ENCODE data around the gene OTP.

OTP gene

GRCh38 chr5:77662635-77663034, 24.1 kb upstream of the OTP start:
- Histone ChIP-seq H2BK120ac (ENCODE audit: low read depth, low read length) (no peak overlapping the region), H3K27me3 (ENCODE audit: insufficient read depth, low read length, poor library complexity) (no peaks in the 10 kb centered on the region), H2BK15ac (replicated peaks; ENCODE audit: low read depth) (no peak overlapping the region)

GRCh38 chr5:77658662-77659061, 20.1 kb upstream of the OTP start:
- no peak overlapping the region for H3K9ac ChIP-seq (ENCODE audit: low read length)

More at GRCh38 chr5:77662635-77663034, 24.1 kb upstream of the OTP start:
- no peak for DNase-seq
- Histone ChIP-seq H3K79me1 (ENCODE audit: low read length) (no peaks in the 10 kb centered on the region), H3K4me3 (ENCODE audit: low read length) (no peak overlapping the region), H3K4me1 (ENCODE audit: control insufficient read depth, low read depth, low read length) (no peaks in the 10 kb centered on the region), H3K9ac (ENCODE audit: low read length) (no peak overlapping the region), H4K5ac (ENCODE audit: low read length) (no peak overlapping the region), H4K8ac (ENCODE audit: low read depth, low read length) (no peak overlapping the region), H2AK5ac (ENCODE audit: low read length) (no peak overlapping the region), H3K36me3 (ENCODE audit: control insufficient read depth, insufficient read depth, low read length) (no peaks in the 10 kb centered on the region), H3K56ac (ENCODE audit: low read length) (no peak overlapping the region), H2BK5ac (ENCODE audit: low read length) (no peak overlapping the region), H3K18ac (ENCODE audit: low read length) (no peak overlapping the region), H3K4me2 (ENCODE audit: low read length) (no peak overlapping the region), H3K27ac (ENCODE audit: low read depth, low read length) (no peak overlapping the region), H3K4ac (ENCODE audit: low read depth, low read length) (no peak overlapping the region), H3K79me2 (ENCODE audit: control insufficient read depth, insufficient read depth, low read length) (no peaks in the 10 kb centered on the region), H3K23ac (ENCODE audit: low read length) (no peak overlapping the region)

GRCh38 chr5:77651343-77651742, 12.8 kb upstream of the OTP start:
- Histone ChIP-seq H3K4me1 (ENCODE audit: control insufficient read depth, low read depth, low read length) (no peaks in the 10 kb centered on the region), H3K4me3 (ENCODE audit: low read length) (no peak overlapping the region), H3K23ac (ENCODE audit: low read length) (no peak overlapping the region), H3K27me3 (ENCODE audit: insufficient read depth, low read length, poor library complexity) (peaks cover 13% of the 10 kb centered on the region), H3K18ac (ENCODE audit: low read length) (no peak overlapping the region), H2BK15ac (replicated peaks; ENCODE audit: low read depth) (no peak overlapping the region), H3K4ac (ENCODE audit: low read depth, low read length) (no peak overlapping the region), H3K9ac (ENCODE audit: low read length) (no peak overlapping the region), H3K56ac (ENCODE audit: low read length) (no peak overlapping the region), H3K36me3 (ENCODE audit: control insufficient read depth, insufficient read depth, low read length) (no peaks in the 10 kb centered on the region), H3K79me1 (ENCODE audit: low read length) (no peaks in the 10 kb centered on the region), H2AK5ac (ENCODE audit: low read length) (no peak overlapping the region), H2BK5ac (ENCODE audit: low read length) (no peak overlapping the region), H3K4me2 (ENCODE audit: low read length) (no peak overlapping the region), H3K79me2 (ENCODE audit: control insufficient read depth, insufficient read depth, low read length) (no peaks in the 10 kb centered on the region), H4K5ac (ENCODE audit: low read length) (no peak overlapping the region), H2BK120ac (ENCODE audit: low read depth, low read length) (no peak overlapping the region), H3K27ac (ENCODE audit: low read depth, low read length) (no peak overlapping the region), H4K8ac (ENCODE audit: low read depth, low read length) (no peak overlapping the region)
- no peak for DNase-seq
- WGBS (ENCODE audit: extremely low coverage, insufficient coverage, low lambda C conversion rate), result no CpG with 5 or more reads among the region's 2 CpGs

More at GRCh38 chr5:77658662-77659061, 20.1 kb upstream of the OTP start:
- no peak overlapping the region for H4K5ac ChIP-seq (ENCODE audit: low read length)
- no peak overlapping the region for H3K23ac ChIP-seq (ENCODE audit: low read length)
- no peaks in the 10 kb centered on the region for H3K36me3 ChIP-seq (ENCODE audit: control insufficient read depth, insufficient read depth, low read length)
- H2BK5ac ChIP-seq (ENCODE audit: low read length), result no peak overlapping the region
- no peak overlapping the region for H4K8ac ChIP-seq (ENCODE audit: low read depth, low read length)
- no peaks in the 10 kb centered on the region for H3K79me2 ChIP-seq (ENCODE audit: control insufficient read depth, insufficient read depth, low read length)
- H3K4me3 ChIP-seq (ENCODE audit: low read length), result no peak overlapping the region
- H3K18ac ChIP-seq (ENCODE audit: low read length), result no peak overlapping the region
- H2BK15ac ChIP-seq (replicated peaks; ENCODE audit: low read depth), result no peak overlapping the region
- H3K4ac ChIP-seq (ENCODE audit: low read depth, low read length), result no peak overlapping the region
- DNase-seq, result no peak
- H2AK5ac ChIP-seq (ENCODE audit: low read length), result no peak overlapping the region
- no peaks in the 10 kb centered on the region for H3K4me1 ChIP-seq (ENCODE audit: control insufficient read depth, low read depth, low read length)
- no peak overlapping the region for H3K56ac ChIP-seq (ENCODE audit: low read length)
- no peaks in the 10 kb centered on the region for H3K27me3 ChIP-seq (ENCODE audit: insufficient read depth, low read length, poor library complexity)
- no peak overlapping the region for H2BK120ac ChIP-seq (ENCODE audit: low read depth, low read length)
- H3K27ac ChIP-seq (ENCODE audit: low read depth, low read length), result no peak overlapping the region
- no peak overlapping the region for H3K4me2 ChIP-seq (ENCODE audit: low read length)
- H3K79me1 ChIP-seq (ENCODE audit: low read length), result no peaks in the 10 kb centered on the region

- no peaks in the 10 kb centered on the region for H3K79me1 ChIP-seq (ENCODE audit: low read length)
- H3K4ac ChIP-seq (ENCODE audit: low read depth, low read length), result no peak overlapping the region
- DNase-seq, result no peak
- no peak overlapping the region for H3K27ac ChIP-seq (ENCODE audit: low read depth, low read length)
- no peak overlapping the region for H3K4me3 ChIP-seq (ENCODE audit: low read length)
- no peak overlapping the region for H3K23ac ChIP-seq (ENCODE audit: low read length)
- no peak overlapping the region for H4K5ac ChIP-seq (ENCODE audit: low read length)
- H2BK15ac ChIP-seq (replicated peaks; ENCODE audit: low read depth), result no peak overlapping the region
- H3K79me2 ChIP-seq (ENCODE audit: control insufficient read depth, insufficient read depth, low read length), result no peaks in the 10 kb centered on the region
- WGBS (ENCODE audit: extremely low coverage, insufficient coverage, low lambda C conversion rate), result no CpG with 5 or more reads among the region's 1 CpG
- H3K27me3 ChIP-seq (ENCODE audit: insufficient read depth, low read length, poor library complexity), result peaks cover 19% of the 10 kb centered on the region
- H4K8ac ChIP-seq (ENCODE audit: low read depth, low read length), result no peak overlapping the region
- H2BK120ac ChIP-seq (ENCODE audit: low read depth, low read length), result no peak overlapping the region
- H3K18ac ChIP-seq (ENCODE audit: low read length), result no peak overlapping the region
- H2AK5ac ChIP-seq (ENCODE audit: low read length), result no peak overlapping the region
- H3K4me2 ChIP-seq (ENCODE audit: low read length), result no peak overlapping the region
- H3K4me1 ChIP-seq (ENCODE audit: control insufficient read depth, low read depth, low read length), result no peaks in the 10 kb centered on the region
- no peak overlapping the region for H2BK5ac ChIP-seq (ENCODE audit: low read length)
- no peak overlapping the region for H3K9ac ChIP-seq (ENCODE audit: low read length)
- H3K56ac ChIP-seq (ENCODE audit: low read length), result no peak overlapping the region
- no peaks in the 10 kb centered on the region for H3K36me3 ChIP-seq (ENCODE audit: control insufficient read depth, insufficient read depth, low read length)
Measured at GRCh38 chr5:77650686-77651085, 12.2 kb upstream of the OTP start.

GRCh38 chr5:77649776-77650175, 11.3 kb upstream of the OTP start:
- no peak overlapping the region for H3K9ac ChIP-seq (ENCODE audit: low read length)
- H3K36me3 ChIP-seq (ENCODE audit: control insufficient read depth, insufficient read depth, low read length), result no peaks in the 10 kb centered on the region
- H3K4me2 ChIP-seq (ENCODE audit: low read length), result no peak overlapping the region
- H3K4me1 ChIP-seq (ENCODE audit: control insufficient read depth, low read depth, low read length), result no peaks in the 10 kb centered on the region
- H3K79me1 ChIP-seq (ENCODE audit: low read length), result no peaks in the 10 kb centered on the region
- H3K56ac ChIP-seq (ENCODE audit: low read length), result no peak overlapping the region
- H3K4ac ChIP-seq (ENCODE audit: low read depth, low read length), result no peak overlapping the region
- H3K18ac ChIP-seq (ENCODE audit: low read length), result no peak overlapping the region
- H2BK120ac ChIP-seq (ENCODE audit: low read depth, low read length), result no peak overlapping the region
- H3K27ac ChIP-seq (ENCODE audit: low read depth, low read length), result no peak overlapping the region
- WGBS (ENCODE audit: extremely low coverage, insufficient coverage, low lambda C conversion rate), result no CpG with 5 or more reads among the region's 2 CpGs
- H3K4me3 ChIP-seq (ENCODE audit: low read length), result no peak overlapping the region
- H3K27me3 ChIP-seq (ENCODE audit: insufficient read depth, low read length, poor library complexity), result peaks cover 22% of the 10 kb centered on the region
- H2BK15ac ChIP-seq (replicated peaks; ENCODE audit: low read depth), result no peak overlapping the region
- no peak overlapping the region for H2BK5ac ChIP-seq (ENCODE audit: low read length)
- no peak overlapping the region for H2AK5ac ChIP-seq (ENCODE audit: low read length)
- no peak overlapping the region for H4K8ac ChIP-seq (ENCODE audit: low read depth, low read length)
- H3K23ac ChIP-seq (ENCODE audit: low read length), result no peak overlapping the region
- H3K79me2 ChIP-seq (ENCODE audit: control insufficient read depth, insufficient read depth, low read length), result no peaks in the 10 kb centered on the region
- no peak overlapping the region for H4K5ac ChIP-seq (ENCODE audit: low read length)
- no peak for DNase-seq

- H2AK5ac ChIP-seq (ENCODE audit: low read length), result no peak overlapping the region
- no peak overlapping the region for H3K9ac ChIP-seq (ENCODE audit: low read length)
- no peak overlapping the region for H3K4me2 ChIP-seq (ENCODE audit: low read length)
- H3K4me1 ChIP-seq (ENCODE audit: control insufficient read depth, low read depth, low read length), result no peaks in the 10 kb centered on the region
- no peak overlapping the region for H2BK5ac ChIP-seq (ENCODE audit: low read length)
- H3K79me2 ChIP-seq (ENCODE audit: control insufficient read depth, insufficient read depth, low read length), result no peaks in the 10 kb centered on the region
- H2BK120ac ChIP-seq (ENCODE audit: low read depth, low read length), result no peak overlapping the region
- DNase-seq, result no peak
- no peak overlapping the region for H3K27ac ChIP-seq (ENCODE audit: low read depth, low read length)
- H3K23ac ChIP-seq (ENCODE audit: low read length), result no peak overlapping the region
- no peaks in the 10 kb centered on the region for H3K79me1 ChIP-seq (ENCODE audit: low read length)
- no peak overlapping the region for H3K18ac ChIP-seq (ENCODE audit: low read length)
- H3K56ac ChIP-seq (ENCODE audit: low read length), result no peak overlapping the region
- H3K4me3 ChIP-seq (ENCODE audit: low read length), result no peak overlapping the region
- no peak overlapping the region for H2BK15ac ChIP-seq (replicated peaks; ENCODE audit: low read depth)
- H3K4ac ChIP-seq (ENCODE audit: low read depth, low read length), result no peak overlapping the region
- peaks cover 53% of the 10 kb centered on the region for H3K27me3 ChIP-seq (ENCODE audit: insufficient read depth, low read length, poor library complexity)
- no peaks in the 10 kb centered on the region for H3K36me3 ChIP-seq (ENCODE audit: control insufficient read depth, insufficient read depth, low read length)
- H4K5ac ChIP-seq (ENCODE audit: low read length), result no peak overlapping the region
- WGBS (ENCODE audit: extremely low coverage, insufficient coverage, low lambda C conversion rate), result no CpG with 5 or more reads among the region's 11 CpGs
- no peak overlapping the region for H4K8ac ChIP-seq (ENCODE audit: low read depth, low read length)
Measured at GRCh38 chr5:77645995-77646639, 7.6 kb upstream of the OTP start.

All from mesendoderm (in vitro differentiated cells).